ENCODE results near the gene JADE3. TPM values are rescaled to one million over a fixed set of nuclear protein-coding genes. Genes with fewer than 3 reads are reported as not detected.

Gene JADE3
- total RNA-seq, 1 experiment from 2014 or later, result 20.2 TPM

DNA sequence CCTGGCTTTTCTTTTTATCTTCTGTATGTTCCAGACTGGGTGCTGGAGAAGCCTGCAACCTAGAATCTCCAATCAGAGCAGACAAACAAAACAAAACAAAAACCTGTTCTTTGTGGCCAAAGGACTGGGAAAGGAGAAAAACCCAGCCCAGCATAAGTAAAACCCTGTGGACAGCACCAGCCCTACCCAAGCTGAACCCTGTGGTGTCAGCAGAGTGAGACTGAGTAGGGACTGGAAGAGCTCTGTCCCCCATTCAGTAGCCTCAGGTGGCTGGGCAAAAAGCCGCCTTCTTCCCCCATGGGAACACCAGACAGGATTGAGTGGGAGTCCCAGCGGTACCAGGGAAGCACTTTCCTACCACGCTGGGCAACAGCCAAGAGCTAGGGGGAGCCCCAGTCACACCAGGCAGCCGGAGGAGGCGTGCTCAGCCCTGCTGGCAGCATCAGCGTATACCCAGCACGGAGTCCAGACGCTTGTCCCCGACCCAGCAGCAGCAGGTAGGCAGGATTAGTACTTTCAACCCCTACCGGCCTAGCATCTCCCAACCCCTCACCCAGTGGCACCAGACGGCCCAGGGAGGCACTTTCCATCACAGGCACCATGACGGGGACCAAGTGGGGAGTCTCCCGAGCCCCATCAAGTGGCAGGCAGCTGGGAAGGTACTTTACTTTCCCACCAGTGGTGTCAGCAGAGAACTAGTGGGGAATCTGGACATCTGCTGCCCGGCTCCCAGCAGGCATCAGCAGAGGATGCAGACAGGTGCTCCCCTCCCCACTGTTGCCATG lies 8.6 kb upstream of the JADE3 start:
- H4K5ac ChIP-seq (ENCODE audit: insufficient read length, low read depth, low read length), result no peak overlapping the region
- H2AFZ ChIP-seq (ENCODE audit: low read length), result no peak overlapping the region
- WGBS (ENCODE audit: extremely low coverage, insufficient read length, low lambda C conversion rate), result no CpG with 5 or more reads among the region's 14 CpGs
- Mint-ChIP-seq H3K9me3 (peaks cover 50 to 60% of the 10 kb centered on the region in 2 experiments), H3K36me3 (ENCODE audit: insufficient read depth in 1 of 3, low read depth in 3 of 3) (no peaks in the 10 kb centered on the region; a peak in 2 of 7 replicates), H3K27ac (no peak overlapping the region; a peak in 1 of 7 replicates), H3K4me3 (peak overlapping the region; percentile 53 to 74), H3K4me1 (peaks cover 2% of the 10 kb centered on the region in 2 experiments; a peak in 3 of 4 replicates), H3K27me3 (ENCODE audit: low read depth) (no peaks in the 10 kb centered on the region)
- H3K18ac ChIP-seq (ENCODE audit: insufficient read length, low read depth, low read length), result no peak overlapping the region
- H2BK5ac ChIP-seq (ENCODE audit: insufficient read length, low read length), result no peak overlapping the region
- TF ChIP-seq, protein P1, sequence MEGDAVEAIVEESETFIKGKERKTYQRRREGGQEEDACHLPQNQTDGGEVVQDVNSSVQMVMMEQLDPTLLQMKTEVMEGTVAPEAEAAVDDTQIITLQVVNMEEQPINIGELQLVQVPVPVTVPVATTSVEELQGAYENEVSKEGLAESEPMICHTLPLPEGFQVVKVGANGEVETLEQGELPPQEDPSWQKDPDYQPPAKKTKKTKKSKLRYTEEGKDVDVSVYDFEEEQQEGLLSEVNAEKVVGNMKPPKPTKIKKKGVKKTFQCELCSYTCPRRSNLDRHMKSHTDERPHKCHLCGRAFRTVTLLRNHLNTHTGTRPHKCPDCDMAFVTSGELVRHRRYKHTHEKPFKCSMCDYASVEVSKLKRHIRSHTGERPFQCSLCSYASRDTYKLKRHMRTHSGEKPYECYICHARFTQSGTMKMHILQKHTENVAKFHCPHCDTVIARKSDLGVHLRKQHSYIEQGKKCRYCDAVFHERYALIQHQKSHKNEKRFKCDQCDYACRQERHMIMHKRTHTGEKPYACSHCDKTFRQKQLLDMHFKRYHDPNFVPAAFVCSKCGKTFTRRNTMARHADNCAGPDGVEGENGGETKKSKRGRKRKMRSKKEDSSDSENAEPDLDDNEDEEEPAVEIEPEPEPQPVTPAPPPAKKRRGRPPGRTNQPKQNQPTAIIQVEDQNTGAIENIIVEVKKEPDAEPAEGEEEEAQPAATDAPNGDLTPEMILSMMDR (conservative IDR thresholded peaks at IDR 0.05), result peak; percentile 66
- no peak overlapping the region for H2BK15ac ChIP-seq (ENCODE audit: low read depth, low read length)
- no peaks in the 10 kb centered on the region for H3K27me3 ChIP-seq (ENCODE audit: insufficient read depth, low read length)
- no peaks in the 10 kb centered on the region for H3K23me2 ChIP-seq (ENCODE audit: insufficient read length, low read depth, low read length, poor library complexity, severe bottlenecking)
- no peaks in the 10 kb centered on the region for H4K20me1 ChIP-seq (ENCODE audit: control insufficient read depth, insufficient read depth, insufficient read length)
- no peak overlapping the region for H2BK120ac ChIP-seq (ENCODE audit: low read depth, low read length, poor library complexity, severe bottlenecking)
- DNase-seq, result peak; percentile 86
- H3K79me1 ChIP-seq (ENCODE audit: insufficient read depth, low read depth, low read length, poor library complexity, severe bottlenecking), result no peaks in the 10 kb centered on the region
- H4K91ac ChIP-seq (ENCODE audit: insufficient read length, low read depth, low read length), result no peak overlapping the region
- peaks cover 11% of the 10 kb centered on the region for H3K9me3 ChIP-seq (ENCODE audit: control insufficient read depth, low read depth, low read length)
- no peak overlapping the region for H3T11ph ChIP-seq (ENCODE audit: low read length)
- no peaks in the 10 kb centered on the region for H3K79me2 ChIP-seq (ENCODE audit: insufficient read depth, low read length)
- no peak overlapping the region for H3K14ac ChIP-seq (ENCODE audit: insufficient read depth, low read length)
- H3K23ac ChIP-seq (ENCODE audit: insufficient read length, low read depth, low read length), result no peak overlapping the region
- H3K9ac ChIP-seq (ENCODE audit: extremely low read depth, insufficient read length, low read length), result no peak overlapping the region
- H3K27ac ChIP-seq (ENCODE audit: insufficient read length, low read depth, low read length), result no peak overlapping the region
- no peaks in the 10 kb centered on the region for H3K4me1 ChIP-seq (ENCODE audit: insufficient read depth, low read length)
- no peak overlapping the region for H4K8ac ChIP-seq (replicated peaks; ENCODE audit: insufficient read length, low read depth, low read length)
- H3K4me2 ChIP-seq (ENCODE audit: insufficient read depth, insufficient read length, low read length), result peak overlapping the region; percentile 59
- H3K4ac ChIP-seq (ENCODE audit: low read depth, low read length), result no peak overlapping the region
- no peak overlapping the region for H3K56ac ChIP-seq (ENCODE audit: insufficient read length, low read depth, low read length)
- no peak overlapping the region for H2AK5ac ChIP-seq (ENCODE audit: insufficient read length, low read length)
- no peak overlapping the region for H2BK12ac ChIP-seq (ENCODE audit: insufficient read length, low read depth, low read length)
- no peak overlapping the region for H2BK20ac ChIP-seq (ENCODE audit: low read depth, low read length, poor library complexity, severe bottlenecking)

Measured in H9 (cell line).